Transverse colon (tissue), 4 donors: Measurements from ENCODE around the gene RAB27A.
A peak's percentile ranks its signal among the peaks of the same experiment; 100 is the strongest.

Source experiments
- EP300 ChIP-seq: sonication (generic); formaldehyde crosslinking; IDR thresholded peaks from one replicate; pipeline ENCODE4 v1.6.1; 2017; ENCODE audit warnings: antibody characterized with exemption, low read depth
- POLR2A ChIP-seq: fragments of 450-650 bp; IDR thresholded peaks from one replicate; pipeline ENCODE4 v1.6.1; 2016; ENCODE audit warnings: antibody characterized with exemption, mild to moderate bottlenecking, moderate library complexity
- POLR2AphosphoS5 ChIP-seq, 3 donors: sonication (generic); formaldehyde crosslinking; IDR thresholded peaks; one replicate each; pipeline ENCODE4 v1.6.1; 2016; ENCODE audit warnings: antibody characterized with exemption in 3 of 3
- TF ChIP-seq, protein P1 (sequence below), 5 experiments: fragments of 200-600 bp in 3 of 5; fragments of 450-650 bp in 2 of 5; sonication (generic) in 3 of 5; IDR thresholded peaks; 1 replicate in 2 of 5; 2 replicates in 3 of 5; pipeline ENCODE4 v1.5.1; 2016 to 2017; ENCODE audit warnings: antibody characterized with exemption in 5 of 5, inconsistent platforms in 3 of 5, mild to moderate bottlenecking in 2 of 5, moderate library complexity in 1 of 5

DNA sequence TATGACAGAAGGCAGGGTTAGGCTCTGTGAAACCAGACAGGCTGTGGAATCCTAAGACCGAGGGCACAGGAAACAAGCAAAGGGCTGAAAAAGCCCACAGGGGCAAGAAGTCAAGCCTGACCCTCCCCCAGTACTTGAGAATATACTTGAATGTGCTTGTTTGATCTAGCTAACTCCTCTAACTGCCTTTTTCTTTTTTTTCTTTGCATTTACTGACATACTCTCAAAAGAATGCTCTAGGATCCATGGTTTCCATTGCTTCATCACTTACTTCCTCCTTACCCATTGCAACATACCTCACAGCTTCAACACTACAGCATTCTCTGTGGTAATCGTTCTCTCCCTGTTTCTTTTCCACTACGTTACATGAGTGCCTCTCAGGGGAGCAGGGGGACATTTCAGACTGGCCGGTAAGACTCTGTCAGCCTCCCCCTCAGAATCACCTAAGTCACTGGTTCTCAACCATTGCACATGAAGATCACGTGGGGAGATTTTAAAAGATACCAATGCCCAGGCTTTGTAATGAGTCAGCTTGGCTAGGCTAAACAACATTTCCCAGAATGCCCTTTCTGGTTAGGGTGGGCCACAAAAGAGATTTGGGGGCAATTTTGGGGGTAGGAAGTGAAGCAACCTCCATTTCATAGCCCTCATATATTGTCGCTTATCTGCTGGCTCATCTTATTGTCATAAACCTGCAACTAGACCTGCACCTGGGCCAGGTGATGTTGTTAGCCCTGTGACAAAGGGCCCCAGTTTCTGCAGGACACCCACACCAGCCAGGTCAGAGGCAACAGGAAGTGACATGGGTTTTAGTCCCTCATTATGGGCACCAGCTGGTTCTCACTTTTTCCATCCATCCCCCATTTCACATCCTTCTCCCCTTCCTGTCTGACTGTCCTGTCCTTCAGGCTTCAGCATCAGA is 68.3 kb downstream of the RAB27A start:
- TF ChIP-seq, protein P1, sequence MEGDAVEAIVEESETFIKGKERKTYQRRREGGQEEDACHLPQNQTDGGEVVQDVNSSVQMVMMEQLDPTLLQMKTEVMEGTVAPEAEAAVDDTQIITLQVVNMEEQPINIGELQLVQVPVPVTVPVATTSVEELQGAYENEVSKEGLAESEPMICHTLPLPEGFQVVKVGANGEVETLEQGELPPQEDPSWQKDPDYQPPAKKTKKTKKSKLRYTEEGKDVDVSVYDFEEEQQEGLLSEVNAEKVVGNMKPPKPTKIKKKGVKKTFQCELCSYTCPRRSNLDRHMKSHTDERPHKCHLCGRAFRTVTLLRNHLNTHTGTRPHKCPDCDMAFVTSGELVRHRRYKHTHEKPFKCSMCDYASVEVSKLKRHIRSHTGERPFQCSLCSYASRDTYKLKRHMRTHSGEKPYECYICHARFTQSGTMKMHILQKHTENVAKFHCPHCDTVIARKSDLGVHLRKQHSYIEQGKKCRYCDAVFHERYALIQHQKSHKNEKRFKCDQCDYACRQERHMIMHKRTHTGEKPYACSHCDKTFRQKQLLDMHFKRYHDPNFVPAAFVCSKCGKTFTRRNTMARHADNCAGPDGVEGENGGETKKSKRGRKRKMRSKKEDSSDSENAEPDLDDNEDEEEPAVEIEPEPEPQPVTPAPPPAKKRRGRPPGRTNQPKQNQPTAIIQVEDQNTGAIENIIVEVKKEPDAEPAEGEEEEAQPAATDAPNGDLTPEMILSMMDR (IDR thresholded peaks at IDR 0.05): no peak
- no peak for TF ChIP-seq POLR2A
- TF ChIP-seq POLR2AphosphoS5 (IDR thresholded peaks at IDR 0.05): peak in 2 of 3 donors; percentile 37 to 43
- no peak for TF ChIP-seq EP300
